K562 (cell line): Measurements from ENCODE around the gene NHS. TPM values are rescaled to one million over a fixed set of nuclear protein-coding genes. Genes with fewer than 3 reads are reported as not detected.

ENCODE experiments used
- ATAC-seq: fragments of 200-7000 bp; cut with Tn5 transposase; 3 replicates; pipeline ENCODE4 v1.9.1; 2020; ENCODE audit warnings: moderate library complexity
- BruUV-seq: library from RNA; stranded (reverse); fragments of 400-500 nt; replicated peaks from 2 replicates; lab custom pipeline; 2021; lab: Mats Ljungman, UMichigan
- CTCF ChIA-PET: fragments of 300-600 bp; formaldehyde crosslinking; extraction: SDS; loops from one replicate; lab custom pipeline; 2021; ENCODE audit warnings: low intra/inter-chr PET ratio; lab: Yijun Ruan, JAX
- POLR2A ChIA-PET: fragments of 300-600, 350-650 bp; sonication (Branson Sonifier 250); formaldehyde crosslinking; extraction: SDS; loops from one replicate; lab custom pipeline; 2021; ENCODE audit warnings: antibody characterized with exemption, inconsistent platforms; lab: Yijun Ruan, JAX
- DNase-seq, 4 experiments: peaks; one replicate each; pipeline versions ENCODE4 v3.0.0 to v3.0.0-alpha.2; 2011 to 2018; ENCODE audit warnings: low spot score in 3 of 4, mixed read lengths in 3 of 4; ENCODE audit errors: extremely low read depth in 1 of 4
- FAIRE-seq: peaks from 2 replicates; lab custom pipeline; 2011; peaks lifted over from hg19 to GRCh38; lab: Jason Lieb, UNC
- H2AFZ ChIP-seq: 2 replicates; pipeline ENCODE4 v1.6.0; 2011; ENCODE audit warnings: low read depth, low read length, control low read depth, inconsistent platforms
- H3K27ac ChIP-seq: fragments of 200-600 bp; 3 replicates; pipeline ENCODE4 v1.8.0; 2011; ENCODE audit warnings: low read depth, mild to moderate bottlenecking, control low read depth, inconsistent platforms, low read length, moderate library complexity, mixed read lengths; ENCODE audit errors: extremely low read depth
- H3K27me3 ChIP-seq, 2 experiments: fragments of 300-600 bp in 1 of 2; 2 replicates in 1 of 2; 3 replicates in 1 of 2; pipeline versions ENCODE4 v1.6.0 to v1.8.0; 2011; ENCODE audit warnings: inconsistent platforms in 2 of 2, low read length in 2 of 2, mild to moderate bottlenecking in 1 of 2, mixed read lengths in 1 of 2, moderate library complexity in 1 of 2; ENCODE audit not compliant: control insufficient read depth in 2 of 2, insufficient read depth in 2 of 2
- H3K36me3 ChIP-seq: fragments of 300-600 bp; 3 replicates; pipeline ENCODE4 v1.8.0; 2011; ENCODE audit warnings: mild to moderate bottlenecking, low read length, inconsistent platforms; ENCODE audit not compliant: control insufficient read depth, insufficient read depth
- H3K4me1 ChIP-seq, 2 experiments: fragments of 200-600 bp in 1 of 2; replicated peaks in 1 of 2; 2 replicates in 1 of 2; 3 replicates in 1 of 2; pipeline versions ENCODE4 v1.5.1 to v1.8.0; 2011; ENCODE audit warnings: inconsistent platforms in 2 of 2, low read length in 2 of 2, mild to moderate bottlenecking in 1 of 2, mixed read lengths in 1 of 2, moderate library complexity in 1 of 2; ENCODE audit not compliant: control insufficient read depth in 2 of 2, insufficient read depth in 2 of 2
- H3K4me2 ChIP-seq: 2 replicates; pipeline ENCODE4 v1.6.1; 2011; ENCODE audit warnings: low read length, control low read depth, inconsistent platforms, mixed read lengths; ENCODE audit not compliant: insufficient read depth
- H3K4me3 ChIP-seq: fragments of 200-600 bp; sonication (generic), shearing (Covaris generic); 2 replicates; pipeline ENCODE4 v1.5.1; 2016; ENCODE audit warnings: control low read depth, inconsistent platforms
- H3K79me2 ChIP-seq: fragments of 200-600 bp; 3 replicates; pipeline ENCODE4 v1.8.0; 2011; ENCODE audit warnings: low read length, inconsistent platforms; ENCODE audit not compliant: control insufficient read depth, insufficient read depth
- H3K9ac ChIP-seq, 2 experiments: 2 replicates each; pipeline versions ENCODE4 v1.6.0 to v1.6.1; 2011; ENCODE audit warnings: low read depth in 2 of 2, low read length in 2 of 2, control low read depth in 1 of 2, inconsistent platforms in 1 of 2, mild to moderate bottlenecking in 1 of 2, mixed read lengths in 1 of 2; ENCODE audit not compliant: insufficient read depth in 1 of 2
- H3K9me1 ChIP-seq: one replicate; pipeline ENCODE4 v1.6.0; 2011; ENCODE audit warnings: inconsistent platforms, mild to moderate bottlenecking, low read length, moderate library complexity; ENCODE audit not compliant: control insufficient read depth, insufficient read depth
- H3K9me3 ChIP-seq: replicated peaks from 2 replicates; pipeline ENCODE4 v1.5.1; 2011; ENCODE audit warnings: low read depth, low read length, inconsistent platforms; ENCODE audit not compliant: control insufficient read depth, insufficient read depth
- H4K20me1 ChIP-seq: replicated peaks from 2 replicates; pipeline ENCODE4 v1.6.1; 2011; ENCODE audit warnings: low read length, inconsistent platforms, mixed read lengths; ENCODE audit not compliant: control insufficient read depth, insufficient read depth
- DACH1 ChIP-seq: fragments of 450-650 bp; IDR thresholded peaks from 2 replicates; pipeline ENCODE4 v1.6.1; 2018; ENCODE audit not compliant: partially characterized antibody
- ELK1 ChIP-seq: sonication (generic); formaldehyde crosslinking; IDR thresholded peaks from 2 replicates; pipeline ENCODE4 v1.8.1; 2022; ENCODE audit warnings: missing genetic modification reagents
- ETV6 ChIP-seq, 3 experiments: fragments of 150-350 bp in 1 of 3; sonication (generic) in 1 of 3; formaldehyde crosslinking in 1 of 3; IDR thresholded peaks; 2 replicates each; pipeline versions ENCODE4 v1.6.1 to v1.8.0; 2014 to 2022; ENCODE audit warnings: borderline replicate concordance in 2 of 3, low read depth in 2 of 3, antibody characterized with exemption in 1 of 3, low read length in 1 of 3, mild to moderate bottlenecking in 1 of 3, missing genetic modification reagents in 1 of 3
- GABPA ChIP-seq: fragments of 200-800 bp; sonication (Bioruptor generic); conservative IDR thresholded peaks from 2 replicates; pipeline ENCODE4 v1.6.1; 2016; ENCODE audit warnings: low read depth, missing genetic modification characterization, missing compliant biosample characterization
- GABPB1 ChIP-seq: sonication (generic); formaldehyde crosslinking; IDR thresholded peaks from 2 replicates; pipeline ENCODE4 v1.8.0; 2022; ENCODE audit warnings: mild to moderate bottlenecking, missing genetic modification reagents
- HDAC1 ChIP-seq, 2 experiments: fragments of 450-650 bp; IDR thresholded peaks; 2 replicates each; pipeline ENCODE4 v1.6.1; 2016 to 2017; ENCODE audit warnings: inconsistent platforms in 1 of 2, mild to moderate bottlenecking in 1 of 2, moderate library complexity in 1 of 2
- NFE2 ChIP-seq: IDR thresholded peaks from 2 replicates; pipeline ENCODE4 v1.6.1; 2014; ENCODE audit warnings: antibody characterized with exemption, low read depth
- NONO ChIP-seq, 2 experiments: fragments of 200-400 bp in 1 of 2; fragments of 450-650 bp in 1 of 2; formaldehyde crosslinking in 1 of 2; IDR thresholded peaks; 2 replicates each; pipeline ENCODE4 v1.6.1; 2017; ENCODE audit warnings: low read depth in 2 of 2, mild to moderate bottlenecking in 2 of 2, moderate library complexity in 2 of 2, low read length in 1 of 2
- NR2C2 ChIP-seq, 2 experiments: fragments of 200-800 bp in 1 of 2; sonication (Bioruptor generic) in 1 of 2; sonication (generic) in 1 of 2; formaldehyde crosslinking in 1 of 2; IDR thresholded peaks; 2 replicates each; pipeline versions ENCODE4 v1.6.1 to v1.8.0; 2016 to 2022; ENCODE audit warnings: mild to moderate bottlenecking in 1 of 2, missing compliant biosample characterization in 1 of 2, missing genetic modification characterization in 1 of 2, missing genetic modification reagents in 1 of 2
- POLR2G ChIP-seq: fragments of 200-400 bp; formaldehyde crosslinking; IDR thresholded peaks from 2 replicates; pipeline ENCODE4 v1.6.1; 2017; ENCODE audit warnings: low read depth, mild to moderate bottlenecking, antibody characterized with exemption, low read length, moderate library complexity
- SMC3 ChIP-seq: conservative IDR thresholded peaks from 2 replicates; pipeline ENCODE4 v1.6.1; 2011; ENCODE audit warnings: low read depth, low read length, improper control_type of control experiment; ENCODE audit not compliant: insufficient read depth
- TAL1 ChIP-seq: fragments of 450-650 bp; IDR thresholded peaks from 2 replicates; pipeline ENCODE4 v1.6.1; 2016; ENCODE audit warnings: mild to moderate bottlenecking
- ZHX1 ChIP-seq: fragments of 150-350 bp; conservative IDR thresholded peaks from 2 replicates; pipeline ENCODE4 v1.6.1; 2014; ENCODE audit warnings: low read length
- ZNF134 ChIP-seq: fragments of 250-450 bp; sonication (Bioruptor Pico); conservative IDR thresholded peaks from 2 replicates; pipeline ENCODE4 v1.4.0; 2020
- ZNF398 ChIP-seq: fragments of 250-450 bp; sonication (Bioruptor Pico); IDR thresholded peaks from 2 replicates; pipeline ENCODE4 v1.8.0; 2021; ENCODE audit warnings: moderate library complexity, mild to moderate bottlenecking, inconsistent platforms
- WGBS: fragments of 100-300 bp; shearing (Covaris generic); methylation state at CpG from one replicate; pipeline ENCODE4 v1.1.6; 2016; ENCODE audit warnings: low coverage, mixed read lengths; ENCODE audit not compliant: insufficient coverage; ENCODE audit errors: missing lambda C conversion rate; 5-methylcytosine and 5-hydroxymethylcytosine counted together
- in situ Hi-C: fragments of 300-500 bp; cut with MboI; formaldehyde crosslinking; loops from 4 replicates; pipeline ENCODE4 v1.15.0; 2018; ENCODE audit warnings: inconsistent platforms, mixed read lengths
- intact Hi-C: fragments of 100-400 bp; cut with micrococcal nuclease; formaldehyde crosslinking; loops from 2 replicates; pipeline ENCODE4 v1.14.2; 2022
- polyA plus RNA-seq, 8 experiments: library from polyadenylated mRNA; depleted of rRNA in 4 of 8; stranded (reverse) in 5 of 8; unstranded in 3 of 8; fragments of >200 nt; fragmentation: Nextera tagmentation in 2 of 8; fragmentation: Illumina TruSeq in 1 of 8; extraction: Ambion mirVana in 2 of 8; extraction: Trizol in 1 of 8; gene quantifications; 2 replicates each; pipeline versions ENCODE4 v1.2.1 to v1.2.3, GENCODE V29; 2011 to 2014; ENCODE audit warnings: inconsistent platforms in 1 of 8, missing spikeins in 1 of 8
- total RNA-seq, 7 experiments: library from RNA; depleted of rRNA in 6 of 7; stranded (reverse); fragments of >200 nt in 6 of 7; fragmentation: Illumina TruSeq in 2 of 7; extraction: Trizol in 2 of 7; gene quantifications; 2 replicates each; pipeline versions ENCODE4 v1.2.1 to v1.2.3, GENCODE V29; 2011 to 2021; ENCODE audit warnings: low replicate concordance in 1 of 7

NHS gene
- total and polyA plus RNA-seq, 9 of the 15 experiments (the other 6 are each of a cell fraction or from before 2014, with no cell fraction given): 0.02 TPM; not detected in 8

GRCh38 chrX:17397074-17397473, 22.1 kb downstream of the NHS start:
- FAIRE-seq: no peak

More at GRCh38 chrX:17397074-17397473, 22.1 kb downstream of the NHS start:
- TF ChIP-seq NFE2 (no peak), TAL1 (no peak), ETV6 (IDR thresholded peaks at IDR 0.05; ENCODE audit: borderline replicate concordance in 1 of 2, low read depth in 2 of 2, low read length in 1 of 2) (no peak), ETV6 (CRISPR knock-in tag; IDR thresholded peaks at IDR 0.05; ENCODE audit: borderline replicate concordance) (no peak), SMC3 (no peak), NONO (IDR thresholded peaks at IDR 0.05; ENCODE audit: low read depth in 2 of 2, low read length in 1 of 2) (no peak), GABPB1 (CRISPR knock-in tag) (no peak), ELK1 (CRISPR knock-in tag) (no peak), GABPA (tag) (no peak), ZHX1 (no peak), ZNF134 (no peak), HDAC1 (IDR thresholded peaks at IDR 0.05) (no peak), ZNF398 (no peak), DACH1 (no peak), POLR2G (no peak), NR2C2 (CRISPR knock-in tag; IDR thresholded peaks at IDR 0.05) (no peak), NR2C2 (tag; IDR thresholded peaks at IDR 0.05) (no peak)
- H3K4me1 ChIP-seq: no peaks in the 10 kb centered on the region
- H3K9me3 ChIP-seq: no peaks in the 10 kb centered on the region
- no peaks in the 10 kb centered on the region for H3K9me1 ChIP-seq
- no peaks in the 10 kb centered on the region for H3K36me3 ChIP-seq
- intact Hi-C loops: no loop called here
- in situ Hi-C loops: no loop called here
- CTCF ChIA-PET: no interaction called here
- H3K9ac ChIP-seq: no peak overlapping the region
- POLR2A ChIA-PET: no interaction called here
- H4K20me1 ChIP-seq: no peaks in the 10 kb centered on the region
- H2AFZ ChIP-seq: no peak overlapping the region
- ATAC-seq (no peak), DNase-seq (no peak)
- H3K27me3 ChIP-seq: no peaks in the 10 kb centered on the region
- H3K4me2 ChIP-seq: no peak overlapping the region
- H3K79me2 ChIP-seq: no peaks in the 10 kb centered on the region
- no peak overlapping the region for H3K27ac ChIP-seq
- no peak overlapping the region for H3K4me3 ChIP-seq
- WGBS: 0% methylated on average over 2 of the region's 2 CpGs
- no TSS peak for BruUV-seq
